NCI-H1105 (cell line): ENCODE data around the gene LNX1.

ENCODE experiments used
- DNase-seq: peaks from one replicate; lab custom pipeline; 2025; lab: John Stamatoyannopoulos, UW

Gene LNX1

DNA sequence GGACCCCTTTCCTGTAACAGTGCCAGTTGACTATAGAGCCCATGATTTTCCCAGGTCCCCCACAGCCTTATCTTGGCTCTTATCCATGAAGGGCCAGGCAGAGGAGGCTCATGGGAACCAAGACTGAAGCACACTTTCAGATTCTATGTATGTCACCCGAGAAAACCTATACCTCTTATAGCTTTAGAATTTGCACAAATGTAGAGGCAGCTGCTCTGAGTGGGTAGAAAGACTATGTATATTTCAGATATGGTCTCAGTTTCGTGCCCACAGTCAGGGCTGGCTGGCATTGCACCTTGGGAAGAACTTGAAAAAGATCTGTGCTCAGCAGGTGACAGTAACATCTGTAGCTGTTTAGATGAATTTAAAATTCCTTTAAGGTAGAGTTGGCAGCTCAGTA lies 8.3 kb upstream of the LNX1 start:
- no peak for DNase-seq

DNA sequence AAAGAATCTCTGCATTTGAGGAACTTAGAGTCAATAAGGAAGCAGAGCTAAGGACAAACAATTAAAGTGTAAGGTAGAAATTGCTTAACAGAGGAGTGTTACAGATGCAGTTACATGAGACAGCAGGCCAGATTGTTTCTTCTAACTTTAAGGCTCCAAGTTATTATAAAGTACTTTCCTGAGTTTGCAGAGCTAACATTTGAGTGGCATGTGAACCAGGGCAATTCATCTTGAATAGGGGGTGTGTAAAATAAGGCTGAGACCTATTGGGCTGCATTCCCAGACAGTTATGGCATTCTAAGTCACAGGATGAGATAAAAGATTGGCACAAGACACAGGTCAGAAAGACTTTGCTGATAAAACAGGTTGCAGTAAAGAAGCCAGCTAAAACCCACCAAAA lies 7.6 kb upstream of the LNX1 start:
- DNase-seq = no peak

DNA sequence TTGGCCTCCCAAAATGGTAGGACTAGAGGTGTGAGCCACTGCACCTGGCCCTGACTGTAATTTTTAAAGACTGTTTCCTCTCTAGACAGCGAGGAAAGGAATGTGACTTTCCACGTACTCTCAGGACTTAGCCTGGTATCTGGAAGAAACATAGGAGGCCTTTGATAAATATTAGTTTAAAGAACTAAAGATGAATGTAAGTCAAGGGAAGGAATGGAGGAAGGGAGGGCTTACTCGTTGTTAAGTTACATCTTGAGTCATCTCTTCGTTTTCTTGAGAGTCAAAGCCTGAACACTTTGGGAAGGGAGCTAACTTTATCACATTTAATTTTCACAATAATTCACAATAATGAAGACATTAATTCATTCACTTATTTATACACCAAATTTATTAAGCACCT lies 7.2 kb upstream of the LNX1 start:
- DNase-seq = no peak

DNA sequence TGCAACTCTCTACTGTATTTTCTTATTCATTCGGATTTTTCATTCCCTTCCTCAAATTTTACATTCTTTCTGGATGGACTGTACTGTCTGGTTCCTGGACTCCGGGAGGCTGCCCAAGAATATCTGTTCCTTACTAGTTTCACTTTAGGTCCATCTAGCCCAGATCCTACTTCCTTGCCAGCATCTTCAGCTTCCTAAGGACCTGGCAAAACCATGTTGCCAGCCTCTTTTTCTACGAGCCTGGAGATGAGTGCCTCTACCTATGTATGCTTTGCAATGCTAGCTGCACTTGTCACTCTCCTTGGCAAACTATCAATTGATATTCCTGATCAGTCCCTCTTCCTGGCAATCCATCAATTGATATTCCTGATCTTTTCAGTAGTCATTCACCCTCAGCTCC lies 5.6 kb upstream of the LNX1 start:
- DNase-seq = no peak

DNA sequence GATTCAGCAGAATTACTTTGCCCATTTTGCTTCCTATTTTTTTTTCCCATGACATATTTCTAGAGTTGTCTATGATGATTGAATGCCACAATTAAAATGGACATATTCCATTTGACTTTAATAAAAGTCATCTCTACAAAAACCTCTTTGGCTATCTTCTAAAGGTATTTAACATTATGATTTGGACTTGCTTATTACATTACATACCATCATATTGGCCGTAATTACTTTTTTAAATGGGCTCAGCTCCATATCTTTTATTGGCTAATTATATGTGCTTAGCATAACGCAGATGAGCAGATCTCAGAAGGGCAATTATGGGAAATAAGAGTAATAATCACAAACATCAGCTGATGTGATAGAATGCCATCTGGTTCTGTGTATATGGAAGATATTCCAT lies 4.5 kb upstream of the LNX1 start:
- no peak for DNase-seq

DNA sequence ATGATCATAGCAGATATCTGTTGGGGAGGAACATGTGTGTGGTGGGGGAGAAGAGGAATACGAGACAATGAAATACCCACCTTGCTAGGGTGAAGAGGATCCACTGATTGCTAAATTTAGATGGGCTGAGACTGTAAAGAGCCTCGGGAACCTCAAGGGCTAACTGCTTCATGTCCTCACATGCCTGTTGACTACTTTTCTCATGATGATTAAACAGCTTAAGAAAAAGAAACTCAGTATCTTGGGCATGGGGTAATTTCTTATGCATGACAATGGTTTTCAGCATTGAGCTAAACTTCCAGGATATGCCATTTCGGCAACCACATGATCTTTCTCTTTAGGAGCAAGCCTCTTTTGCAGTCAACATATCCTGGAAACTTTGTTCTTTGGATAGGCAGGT lies 3.9 kb upstream of the LNX1 start:
- no peak for DNase-seq

DNA sequence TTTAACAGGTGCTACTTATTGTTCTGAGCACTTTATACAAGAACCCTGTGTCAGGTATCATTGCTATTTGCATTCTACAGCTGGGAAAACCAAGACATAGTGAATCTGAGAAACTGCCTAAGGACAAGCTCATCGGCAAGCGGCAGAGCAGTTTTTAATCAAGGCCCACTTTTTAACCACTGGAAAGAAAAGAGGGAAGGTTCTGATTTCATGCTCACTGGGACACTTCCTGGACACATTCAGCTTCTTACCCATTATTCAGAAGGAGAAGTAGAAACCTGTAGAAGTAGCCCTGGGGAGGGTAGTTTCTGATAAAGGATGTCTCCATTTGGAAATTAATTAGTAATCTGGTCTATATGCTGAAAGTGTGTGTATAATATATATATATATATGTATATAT lies 2.5 kb upstream of the LNX1 start:
- no peak for DNase-seq

DNA sequence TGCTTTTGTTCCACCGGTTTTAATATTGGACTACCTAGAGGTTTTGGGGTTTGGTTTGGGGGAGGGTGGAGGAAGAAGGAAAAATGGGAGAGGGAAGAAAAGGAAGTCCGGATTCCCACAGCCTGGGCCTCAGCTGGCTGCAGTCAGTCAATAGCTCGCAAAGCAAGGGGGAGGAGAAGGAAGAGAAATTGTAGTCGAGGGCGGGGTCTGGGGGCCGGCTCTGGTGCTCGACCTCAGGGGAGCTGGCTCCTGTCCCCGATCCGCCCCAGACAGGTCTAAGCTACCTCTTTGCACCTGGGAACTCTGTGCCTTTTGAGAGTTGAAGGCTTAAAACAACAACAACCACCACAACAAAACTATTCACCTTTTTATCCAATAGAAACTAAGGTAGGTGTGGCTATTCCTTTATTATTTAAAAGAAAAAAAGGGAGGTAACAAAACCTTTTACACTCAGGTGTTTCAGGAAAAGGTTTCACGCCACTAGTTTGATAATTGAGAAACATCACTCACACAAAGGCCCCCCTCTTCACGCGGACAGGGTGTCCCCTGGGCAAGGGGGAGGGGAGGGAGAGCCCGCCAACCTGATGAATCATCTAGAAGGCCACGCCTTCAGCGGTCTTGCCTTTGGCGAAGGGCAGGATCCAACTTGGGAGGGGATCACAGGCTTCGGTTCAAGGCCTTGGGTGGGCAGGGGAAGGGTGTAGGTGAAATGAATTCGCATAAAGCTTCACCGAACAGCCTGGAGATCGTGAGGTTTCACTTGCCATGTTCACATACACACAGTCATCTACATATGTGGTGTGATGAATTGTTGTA lies 1.6 kb upstream of the LNX1 start:
- DNase-seq = no peak

DNA sequence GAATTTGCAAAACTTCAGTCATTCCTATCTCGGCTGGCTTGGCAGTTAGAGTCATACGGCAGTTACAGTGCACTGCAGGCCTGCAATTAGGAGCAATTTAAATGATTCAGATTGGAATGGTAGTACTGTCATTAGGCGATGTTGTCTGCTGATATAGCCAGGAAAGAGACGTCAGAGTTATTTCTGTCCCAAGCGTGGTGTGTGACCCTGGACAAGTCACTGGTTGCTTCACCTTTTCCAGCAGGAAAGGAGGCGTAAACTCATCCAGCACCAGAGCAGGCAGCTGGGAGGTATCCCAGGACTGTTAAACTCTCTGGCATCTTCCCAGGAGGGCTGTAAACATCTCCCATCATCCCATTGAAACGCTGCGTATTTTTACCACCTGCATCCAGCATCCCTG lies 836 bp upstream of the LNX1 start:
- DNase-seq = no peak

DNA sequence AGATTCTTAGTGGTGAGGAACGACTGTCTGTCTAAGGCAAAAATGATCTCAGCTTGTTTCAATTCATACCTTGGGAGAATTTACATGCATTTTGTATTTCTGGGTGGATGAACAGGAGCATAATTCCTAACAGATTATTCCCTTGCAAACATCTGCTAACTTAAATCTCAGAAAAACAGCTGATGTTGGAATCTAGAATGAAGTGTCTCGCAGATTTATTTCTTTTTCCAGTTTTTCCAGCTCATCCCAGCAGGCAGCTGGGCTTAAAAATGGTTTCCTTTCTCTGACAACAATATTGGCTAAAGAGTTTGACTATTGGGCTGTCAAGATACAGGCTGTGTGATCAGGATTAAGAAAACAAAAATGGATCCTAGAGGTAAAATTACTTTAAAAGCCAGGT lies 1.1 kb downstream of the LNX1 start:
- no peak for DNase-seq

DNA sequence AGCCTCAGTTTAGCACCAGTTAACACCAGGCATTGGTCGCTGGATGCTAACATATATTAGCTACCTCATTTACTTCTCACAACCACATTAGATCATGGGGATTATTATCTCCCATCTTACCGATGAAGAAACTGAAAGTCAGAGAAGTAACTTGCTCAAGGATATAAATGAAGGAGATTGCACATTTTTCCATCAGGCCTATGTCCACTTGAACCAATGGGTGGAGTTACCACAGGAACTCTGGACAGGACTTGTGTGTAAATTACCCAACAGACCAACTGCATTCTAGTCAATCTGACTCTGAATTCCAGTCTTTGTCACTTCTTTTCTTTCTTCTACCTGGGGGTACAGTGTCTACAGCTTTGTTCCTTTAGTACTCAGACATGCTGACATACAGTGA lies 1.8 kb downstream of the LNX1 start:
- no peak for DNase-seq

DNA sequence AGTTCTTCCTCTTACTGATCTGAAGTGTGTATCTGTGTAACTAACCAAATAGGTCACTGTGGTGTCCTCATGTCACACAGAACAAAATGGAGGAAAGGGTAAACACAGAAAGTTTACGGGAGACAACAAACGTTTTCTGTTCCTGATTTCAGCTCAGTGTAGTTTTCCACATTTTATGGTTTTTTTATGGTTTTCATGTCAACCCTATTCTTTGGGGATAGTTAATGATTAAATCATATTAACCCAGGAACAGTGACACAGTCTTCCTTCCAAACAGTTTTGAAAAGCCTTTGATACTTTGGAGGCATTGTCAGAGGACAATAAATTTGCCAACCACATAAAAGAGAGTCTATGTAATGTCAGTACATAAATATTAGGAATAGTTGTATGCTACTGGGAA lies 4.2 kb downstream of the LNX1 start:
- DNase-seq = no peak

DNA sequence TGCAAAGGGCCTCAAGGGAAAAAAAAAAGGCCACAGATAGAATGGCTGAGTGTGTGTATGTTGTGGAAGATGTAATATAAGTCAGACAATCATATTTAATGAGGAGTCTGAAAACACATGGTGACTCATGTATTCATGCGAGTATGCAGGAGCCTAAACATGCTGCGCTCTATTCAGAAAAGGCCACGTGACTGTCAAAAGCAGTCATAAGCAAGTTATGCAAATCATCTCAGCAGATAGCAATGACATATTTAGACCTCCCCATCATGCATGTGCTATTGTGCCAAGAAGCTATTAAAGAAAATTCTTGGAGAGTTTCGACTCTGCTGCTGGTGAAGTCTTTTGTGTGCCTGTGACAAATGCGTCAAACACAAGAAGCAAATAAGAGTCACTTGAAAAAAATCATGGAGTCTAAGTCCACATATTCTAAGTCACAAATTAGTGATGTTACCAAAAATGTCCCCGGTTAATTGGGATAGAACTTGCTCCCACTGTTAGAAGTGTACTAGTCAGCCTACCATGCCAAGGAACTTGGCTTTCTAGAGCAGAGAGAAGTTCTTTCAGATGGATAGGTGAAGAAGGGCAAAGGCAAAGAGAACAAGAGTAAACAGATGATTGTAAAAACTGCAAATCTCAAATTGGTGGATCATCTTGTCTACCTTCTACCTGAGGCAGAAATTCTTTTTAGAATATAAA lies 5.0 kb downstream of the LNX1 start:
- no peak for DNase-seq

DNA sequence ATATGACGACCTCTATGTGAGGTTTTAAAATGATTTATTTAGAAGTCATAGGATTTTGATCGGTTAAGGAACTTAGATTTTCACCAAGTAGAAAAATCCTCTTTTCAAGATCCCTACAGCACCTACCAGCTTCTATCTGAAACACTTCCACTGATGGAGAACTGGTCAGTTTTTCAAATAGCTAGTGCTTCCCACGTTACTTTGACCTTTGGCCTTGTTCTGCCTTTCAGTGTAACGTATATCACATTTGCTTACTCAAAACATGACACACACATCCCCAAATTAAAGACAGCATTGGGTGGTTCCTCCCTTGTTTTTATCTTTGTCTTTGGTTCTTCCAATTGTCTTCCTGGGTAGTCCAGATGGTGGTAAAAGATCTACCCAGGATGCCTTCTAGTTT lies 6.6 kb downstream of the LNX1 start:
- no peak for DNase-seq

DNA sequence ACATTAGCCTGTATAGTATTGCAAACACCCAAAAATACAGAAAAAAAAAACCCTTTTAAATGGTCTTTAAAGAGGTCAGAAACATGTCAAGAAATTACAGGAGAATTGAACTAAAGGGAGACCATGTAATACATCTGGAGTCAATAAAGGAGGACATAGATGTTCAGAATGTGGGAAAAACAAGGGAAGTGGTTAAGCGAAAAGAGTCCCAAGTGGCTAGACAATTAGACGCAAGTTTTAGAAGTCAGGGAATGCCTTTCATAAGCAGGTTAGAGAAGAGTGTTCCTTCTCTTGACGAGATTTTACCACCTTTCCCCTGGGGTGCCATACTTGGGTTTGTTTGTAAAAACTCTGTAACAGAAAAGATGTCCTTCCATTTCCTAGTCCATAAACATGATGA lies 7.8 kb downstream of the LNX1 start:
- DNase-seq = no peak

DNA sequence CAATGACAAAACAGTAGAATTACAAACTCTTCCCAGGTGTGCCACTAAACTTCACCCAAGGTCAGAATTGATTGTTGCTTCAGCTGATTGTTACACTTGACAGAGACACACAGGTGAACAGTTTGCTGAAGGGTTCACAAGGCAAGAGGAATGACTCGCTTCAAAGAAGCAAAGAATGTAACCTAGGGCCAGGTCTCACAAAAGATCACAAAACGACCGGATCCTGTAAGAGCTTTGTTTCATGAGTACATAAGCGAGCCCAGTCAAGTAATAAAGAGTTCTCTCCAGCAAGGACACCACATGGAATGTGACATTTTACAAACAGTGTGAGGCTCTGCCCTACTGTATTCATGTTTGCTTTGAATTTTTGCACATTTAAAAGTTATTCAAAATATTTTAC lies 9.1 kb downstream of the LNX1 start:
- DNase-seq = no peak

DNA sequence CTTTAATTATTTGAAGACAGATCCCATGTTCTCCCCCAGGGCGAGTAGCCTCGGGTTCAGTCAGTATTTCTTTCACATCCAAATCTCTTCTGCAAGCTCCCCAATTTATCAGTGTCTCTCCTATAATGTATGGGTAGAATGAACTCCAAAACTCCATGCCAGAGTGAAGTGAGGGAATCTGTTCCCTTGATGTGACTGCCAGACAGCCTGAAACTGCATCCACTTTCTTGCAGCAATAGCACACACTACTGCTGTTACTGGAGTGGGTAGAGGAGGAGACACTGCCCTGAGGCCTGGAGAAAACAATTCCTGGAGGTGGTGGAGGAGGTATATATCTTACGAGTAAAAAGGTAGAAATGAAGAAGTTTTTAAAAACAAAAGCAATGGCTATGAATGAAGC lies 11.0 kb downstream of the LNX1 start:
- no peak for DNase-seq

DNA sequence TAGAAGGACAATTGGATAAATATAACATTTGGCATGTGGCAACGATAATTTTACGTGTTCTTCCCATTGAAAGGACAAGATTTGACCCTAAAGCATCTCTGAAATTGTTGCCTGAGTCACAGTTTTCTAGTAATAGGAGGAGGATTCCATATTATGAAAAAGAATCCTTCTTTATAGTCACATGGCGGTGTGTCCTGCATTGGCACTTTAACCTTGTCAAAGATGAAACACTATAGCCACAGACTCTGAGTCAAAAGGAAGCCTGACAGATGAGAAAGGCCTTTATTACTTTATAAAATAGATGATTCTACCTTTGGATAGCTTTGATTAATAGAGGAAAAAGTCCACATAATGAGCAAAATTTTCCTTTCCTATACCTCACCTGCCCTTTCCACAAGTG lies 11.5 kb downstream of the LNX1 start:
- no peak for DNase-seq

DNA sequence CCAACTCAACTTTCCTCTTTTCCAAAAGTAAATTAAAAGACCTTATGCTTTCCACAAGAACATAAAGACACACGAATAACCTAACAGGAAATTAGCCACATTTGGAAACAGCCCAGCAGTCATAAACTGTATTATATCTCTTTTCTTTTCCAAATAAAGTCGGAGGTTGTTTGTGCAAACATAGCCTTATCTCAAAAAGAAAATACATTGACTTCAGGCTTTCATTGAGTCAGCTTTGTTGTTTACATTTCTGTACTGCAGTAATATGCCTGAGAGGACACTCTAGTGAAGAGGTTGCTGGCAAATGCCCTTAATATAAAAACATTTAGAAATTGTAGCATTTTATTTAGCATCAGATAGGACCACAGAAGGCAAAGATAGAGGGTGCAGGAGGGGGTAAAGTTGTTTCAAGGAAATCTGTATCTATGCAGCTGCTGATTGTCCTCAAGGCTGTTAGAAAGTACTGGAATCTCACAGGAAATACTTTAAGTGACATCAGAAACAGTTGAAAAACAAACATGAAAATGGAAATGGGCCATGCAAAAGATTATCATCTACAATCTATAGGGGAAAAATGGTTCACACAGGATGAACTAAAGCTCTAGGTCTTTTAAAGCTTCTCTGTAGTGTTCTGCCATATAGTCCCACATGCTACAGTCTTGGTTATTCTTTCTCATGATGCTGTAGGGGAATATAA lies 14.5 kb downstream of the LNX1 start:
- no peak for DNase-seq

DNA sequence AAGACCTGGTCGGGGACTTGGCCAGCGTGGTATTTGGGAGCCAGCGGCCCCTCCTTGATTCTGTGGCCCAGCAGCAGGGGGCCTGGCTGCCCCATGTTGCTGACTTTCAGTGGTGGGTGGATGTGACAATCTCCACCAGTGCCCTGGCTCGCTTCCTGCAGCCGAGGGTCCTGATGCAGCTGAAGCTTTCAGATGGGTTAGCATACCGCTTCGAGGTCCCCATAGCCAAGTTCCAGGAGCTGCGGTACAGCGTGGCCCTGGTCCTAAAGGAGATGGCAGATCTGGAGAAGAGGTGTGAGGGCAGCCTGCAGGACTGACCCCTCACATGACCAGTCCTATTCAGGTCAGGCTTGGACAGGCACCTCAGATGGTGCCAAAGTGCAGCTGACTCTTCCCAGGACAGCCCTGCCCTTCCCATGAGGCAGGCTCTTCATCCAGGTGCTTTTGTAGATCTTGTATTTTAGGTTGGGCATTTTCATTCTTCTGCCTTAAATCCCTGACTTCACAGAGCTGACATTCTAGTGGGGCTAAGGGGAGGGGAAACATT lies 15.1 kb downstream of the LNX1 start:
- no peak for DNase-seq

DNA sequence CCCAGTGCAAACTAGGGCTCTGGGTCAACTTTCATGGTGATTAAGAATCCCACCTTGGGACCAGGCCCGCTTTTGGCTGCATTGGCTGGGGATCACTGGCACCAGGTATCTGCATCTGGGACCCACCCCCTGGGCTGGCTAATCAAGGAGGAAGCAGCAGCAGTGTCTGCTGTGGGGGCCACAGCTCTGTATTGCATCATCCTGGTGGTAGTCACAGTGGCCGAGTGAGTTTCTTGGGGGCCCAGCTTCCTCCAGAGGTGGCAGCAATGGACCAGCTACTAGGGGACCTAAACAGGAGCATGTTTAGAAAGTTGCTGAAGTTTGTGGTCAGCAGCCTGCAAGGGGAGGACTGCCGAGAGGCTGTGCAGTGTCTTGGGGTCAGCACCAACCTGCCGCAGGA lies 15.7 kb downstream of the LNX1 start:
- DNase-seq = no peak

DNA sequence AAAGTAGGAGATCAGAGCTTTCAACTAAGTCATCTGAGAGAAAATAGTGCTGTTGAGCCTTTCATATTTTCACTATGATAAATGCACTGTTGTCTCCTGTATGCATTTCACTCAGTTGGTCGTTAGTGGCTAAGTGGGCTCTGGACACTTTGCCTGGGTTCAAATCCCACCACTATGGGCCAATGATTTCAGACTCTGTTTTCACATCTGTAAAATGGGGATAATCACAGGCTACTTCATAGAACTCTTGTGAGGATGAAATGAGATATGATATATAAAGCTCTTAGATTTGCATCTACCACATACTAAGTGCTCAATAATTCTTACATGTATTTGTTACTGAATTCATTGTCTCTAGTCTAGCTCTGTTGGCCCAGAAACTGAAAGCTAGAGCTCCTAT lies 16.8 kb downstream of the LNX1 start:
- no peak for DNase-seq

DNA sequence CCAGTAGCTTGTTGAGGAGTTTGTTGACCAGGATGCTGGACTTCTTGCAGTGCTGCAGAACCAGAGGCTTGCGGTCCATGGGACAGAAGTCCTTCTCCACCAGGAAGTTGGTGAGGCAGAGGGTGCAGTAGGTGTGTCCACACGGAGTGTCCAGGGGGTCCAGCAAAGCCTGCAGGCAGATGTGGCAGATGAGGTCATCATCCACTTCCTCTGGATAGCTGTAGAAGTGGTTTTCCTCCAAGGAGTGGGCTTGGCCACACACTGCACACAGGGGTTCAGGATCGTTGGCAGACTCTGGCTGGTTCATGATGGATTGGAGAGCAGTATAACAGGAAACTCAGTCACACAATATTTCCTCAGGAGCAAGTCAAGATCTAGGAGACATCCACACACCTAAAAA lies 17.6 kb downstream of the LNX1 start:
- DNase-seq = no peak
